ENCODE measurements around the gene GPR157. TPM values are rescaled to one million over a fixed set of nuclear protein-coding genes. Genes with fewer than 3 reads are reported as not detected.
"Not testable (repeated sequence)": the region's sequence is repeated elsewhere in the genome, so short reads cannot be mapped to it uniquely, and the experiment has no call there.

The GPR157 gene
- total RNA-seq, 1 donor from 2014 or later = 49.0 TPM

DNA sequence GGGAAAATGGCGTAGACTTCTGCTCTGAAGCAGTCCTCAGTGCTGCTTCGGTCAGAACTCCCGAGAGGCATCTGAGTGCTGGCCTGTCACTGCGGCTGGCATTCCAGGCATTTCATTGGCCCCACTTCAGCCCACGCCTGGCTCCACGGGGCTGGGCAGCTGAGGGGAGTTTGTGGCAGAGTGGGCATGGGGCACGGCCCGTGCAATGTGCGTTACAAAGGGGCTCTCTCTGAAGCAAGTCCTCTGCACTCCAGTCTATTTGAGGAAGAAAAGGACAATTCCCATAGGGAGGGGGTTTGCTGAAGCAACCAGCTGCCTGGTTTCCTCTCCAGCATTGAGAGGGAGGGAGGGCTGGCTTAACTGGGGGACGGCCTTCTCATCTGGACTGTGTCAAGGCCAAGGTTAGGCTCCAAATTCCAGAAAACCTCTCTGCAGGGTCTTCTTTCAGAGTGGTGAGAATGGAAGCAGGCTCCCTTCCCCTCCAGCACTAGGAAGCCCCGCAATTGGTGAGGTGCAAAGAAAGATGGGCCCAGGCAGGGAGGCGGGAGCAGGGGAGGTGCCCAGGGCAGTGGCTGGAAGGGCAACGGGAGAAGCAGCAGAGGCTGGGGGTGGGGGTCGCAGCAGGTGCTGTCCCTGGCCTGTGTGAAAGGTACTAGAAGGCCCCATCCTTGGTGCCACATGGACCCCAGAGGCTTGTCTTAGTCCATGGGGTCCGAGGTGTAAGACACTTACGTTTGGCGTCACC, 21.1 kb upstream of the GPR157 start:
- DNase-seq (ENCODE audit: missing footprints) (peak; percentile 77), ATAC-seq (peak; percentile 59)
- intact Hi-C loops (cut with DNase I) = no loop called here

- intact Hi-C loops (cut with DNase I) = no loop called here
- DNase-seq (ENCODE audit: missing footprints) (no peak), ATAC-seq (no peak)
These were observed 20.2 kb upstream of the GPR157 start for GRCh38 chr1:9149151-9149550.

- no peak for ATAC-seq
These were observed 17.3 kb upstream of the GPR157 start for GRCh38 chr1:9146156-9146555.

GRCh38 chr1:9145714-9146113, 16.8 kb upstream of the GPR157 start:
- intact Hi-C loops (cut with DNase I) = loop anchor here (2.0 kb wide), 1 partner anchor 21 kb away; no protein-coding TSS in a partner anchor
- no peak for DNase-seq (ENCODE audit: missing footprints)
- ATAC-seq = no peak

More at GRCh38 chr1:9146156-9146555, 17.3 kb upstream of the GPR157 start:
- DNase-seq (ENCODE audit: missing footprints) = no peak
- intact Hi-C loops (cut with DNase I) = no loop called here

- intact Hi-C loops (cut with DNase I) = loop anchor here (2.0 kb wide), 1 partner anchor 22 kb away; no protein-coding TSS in a partner anchor
- ATAC-seq (no peak), DNase-seq (ENCODE audit: missing footprints) (no peak)
These were observed 16.2 kb upstream of the GPR157 start for GRCh38 chr1:9145021-9145668.

- DNase-seq (ENCODE audit: missing footprints); ATAC-seq: not testable (repeated sequence)
- intact Hi-C loops (cut with DNase I) = loop anchor here (2.0 to 5.0 kb wide), 2 partner anchors 22 to 38 kb away; no protein-coding TSS in a partner anchor
These were observed 15.6 kb upstream of the GPR157 start for GRCh38 chr1:9144494-9144893.

GRCh38 chr1:9143250-9143649, 14.3 kb upstream of the GPR157 start:
- no peak for DNase-seq (ENCODE audit: missing footprints)
- intact Hi-C loops (cut with DNase I) = loop anchor here (5.0 kb wide), 1 partner anchor 39 kb away; no protein-coding TSS in a partner anchor

GRCh38 chr1:9139930-9140329, 11.0 kb upstream of the GPR157 start:
- no peak for DNase-seq (ENCODE audit: missing footprints)
- ATAC-seq = no peak
- intact Hi-C loops (cut with DNase I) = loop anchor here (5.0 kb wide), 1 partner anchor 42 kb away; no protein-coding TSS in a partner anchor

More at GRCh38 chr1:9143250-9143649, 14.3 kb upstream of the GPR157 start:
- no peak for ATAC-seq

GRCh38 chr1:9136932-9137331, 8.0 kb upstream of the GPR157 start:
- intact Hi-C loops (cut with DNase I) = no loop called here
- DNase-seq (ENCODE audit: missing footprints) = no peak
- no peak for ATAC-seq

DNA sequence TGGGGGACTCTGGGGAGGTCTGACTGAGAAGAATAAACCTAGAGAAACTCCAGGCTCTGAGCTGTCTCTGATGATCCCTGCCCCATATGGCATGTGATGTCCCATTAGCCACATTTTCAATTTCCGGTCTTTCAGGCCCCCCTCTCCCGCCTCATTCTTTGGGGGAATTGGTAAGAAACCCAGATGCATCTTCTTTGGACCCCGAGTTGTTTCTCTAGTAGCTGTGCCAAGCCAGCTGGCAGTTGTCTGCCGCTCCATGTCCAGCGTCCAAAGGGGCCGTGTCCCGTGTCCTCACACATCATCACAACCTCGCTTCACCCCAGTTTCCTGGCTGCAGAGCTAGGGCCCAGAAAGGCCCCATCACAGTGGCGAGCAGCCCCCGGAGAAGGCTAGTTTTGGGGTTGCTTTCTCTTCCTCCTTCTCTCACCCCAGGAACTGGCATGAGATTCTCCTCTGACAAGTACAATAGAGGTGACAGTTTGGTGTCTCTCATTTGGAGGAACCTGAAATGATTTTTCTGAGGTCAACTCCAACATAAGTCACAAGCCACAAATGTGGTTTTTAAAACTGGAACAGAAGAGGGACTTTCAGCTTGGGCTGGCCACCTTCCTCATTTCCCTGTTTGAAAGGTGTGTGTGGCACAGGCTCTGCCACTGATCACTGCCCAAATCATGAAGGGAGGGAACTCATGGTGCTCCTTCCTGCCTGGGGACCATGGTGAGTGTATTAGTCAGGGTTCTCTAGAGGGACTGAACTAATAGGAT, 6.4 kb upstream of the GPR157 start:
- DNase-seq (ENCODE audit: missing footprints) = no peak

DNA sequence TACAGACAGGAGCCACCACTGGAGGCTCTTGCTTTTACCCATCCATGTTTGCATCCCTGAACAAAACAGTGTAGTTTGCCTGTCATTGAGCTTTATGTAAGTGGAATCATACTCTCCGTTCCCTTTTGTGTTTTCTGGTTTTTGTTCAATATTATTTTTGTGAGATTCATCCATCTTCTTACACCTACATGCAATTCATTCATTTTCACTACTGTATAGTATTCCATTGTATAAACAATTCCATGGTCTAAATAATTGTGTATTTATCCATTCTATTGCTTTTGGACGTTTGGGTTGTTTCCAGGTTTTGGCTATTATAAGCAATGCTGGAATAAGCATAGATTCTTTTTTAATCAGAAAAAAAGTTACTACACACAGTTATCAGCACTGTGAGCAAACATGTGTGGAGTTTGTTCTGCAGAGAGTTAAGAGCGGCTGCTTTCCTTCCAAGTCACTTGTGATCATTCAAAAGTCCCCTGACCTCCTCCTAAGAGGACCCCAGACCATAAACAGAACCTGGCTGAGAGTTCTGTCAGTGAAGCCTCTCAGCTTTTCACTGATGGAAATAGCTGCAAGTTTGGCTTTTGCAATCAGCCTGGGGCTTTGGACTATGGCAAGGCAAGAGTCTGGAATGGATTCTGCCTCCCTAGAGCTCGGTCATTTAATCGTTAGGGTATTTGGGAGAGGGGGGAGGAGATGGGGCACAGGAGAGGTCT, 5.1 kb upstream of the GPR157 start:
- no peak for DNase-seq (ENCODE audit: missing footprints)
- ATAC-seq = no peak
- intact Hi-C loops (cut with DNase I) = no loop called here

More for the DNA sequence above, 6.4 kb upstream of the GPR157 start:
- ATAC-seq = peak; percentile 26
- intact Hi-C loops (cut with DNase I) = no loop called here

DNA sequence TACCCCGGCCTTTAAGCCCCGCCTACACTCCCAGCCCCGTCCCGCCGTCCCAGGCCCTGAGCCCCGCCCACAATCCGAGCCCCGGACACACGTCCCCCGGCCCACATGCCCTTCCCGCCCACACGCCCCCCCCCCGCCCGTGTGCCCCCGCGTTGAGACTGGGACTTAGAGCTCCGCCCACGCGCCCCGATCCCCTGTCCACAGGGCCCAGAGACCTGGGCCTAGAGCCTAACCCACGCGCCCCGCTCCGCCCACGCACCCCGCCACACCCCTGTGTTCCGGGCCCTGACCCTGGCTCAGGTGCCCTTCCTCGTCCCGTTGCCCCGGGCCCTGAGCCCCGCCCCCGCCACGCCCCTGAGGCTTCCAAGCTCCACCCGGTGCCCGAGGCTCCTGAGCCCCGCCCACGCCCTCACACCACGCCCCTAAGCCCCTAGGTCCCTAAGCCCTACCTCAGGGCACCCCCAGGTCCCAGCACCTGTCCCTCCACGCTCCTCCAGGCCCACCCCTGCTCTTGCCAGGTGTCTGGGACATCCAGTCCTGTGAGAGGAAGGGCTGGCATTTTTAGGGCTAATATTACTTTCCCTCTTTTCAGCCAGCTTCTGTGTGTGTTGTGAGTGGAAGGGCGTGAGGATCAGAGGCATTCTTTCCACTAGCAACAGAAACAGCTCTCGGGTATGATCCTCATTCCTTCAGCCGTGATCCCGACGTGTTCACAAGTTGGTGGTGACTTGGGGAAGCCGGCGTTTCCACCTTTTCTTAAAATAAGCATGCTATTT, 552 bp upstream of the GPR157 start:
- ATAC-seq (peak; percentile 76), DNase-seq (ENCODE audit: missing footprints) (peak; percentile 94)
- intact Hi-C loops (cut with DNase I) = loop anchor here (5.0 kb wide), 1 partner anchor 103 kb away; the partner anchor contains the start of gene H6PD

- ATAC-seq (peak; percentile 45), DNase-seq (ENCODE audit: missing footprints) (no peak)
- intact Hi-C loops (cut with DNase I) = loop anchor here (5.0 kb wide), 1 partner anchor 104 kb away; the partner anchor contains the start of gene H6PD
These were observed 759 bp downstream of the GPR157 start for GRCh38 chr1:9128166-9128519.

- no peak for ATAC-seq
- DNase-seq (ENCODE audit: missing footprints) = no peak
- intact Hi-C loops (cut with DNase I) = loop anchor here (5.0 kb wide), 1 partner anchor 105 kb away; the partner anchor contains the start of gene H6PD
These were observed 1.3 kb downstream of the GPR157 start for GRCh38 chr1:9127395-9128165.

DNA sequence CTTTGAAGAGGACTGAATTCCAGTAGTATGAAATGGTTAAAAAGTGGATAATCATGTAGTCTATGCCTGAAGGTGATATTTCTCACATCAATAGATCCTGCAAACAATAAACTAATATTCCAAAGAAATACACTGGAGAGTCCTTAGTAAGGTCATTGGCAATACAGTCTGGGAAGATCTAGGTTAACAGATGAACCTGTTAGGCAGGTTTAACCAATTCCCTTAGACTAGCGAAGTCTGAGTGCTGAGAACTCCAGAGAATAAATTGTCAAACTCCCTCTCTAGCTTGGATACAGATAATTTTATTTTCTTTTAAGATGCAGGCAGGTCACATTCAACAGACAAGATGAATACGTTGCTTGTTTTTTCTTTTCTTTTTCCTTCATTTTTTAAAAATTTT, 2.4 kb downstream of the GPR157 start:
- no peak for ATAC-seq
- intact Hi-C loops (cut with DNase I) = loop anchor here (5.0 kb wide), 1 partner anchor 106 kb away; the partner anchor contains the start of gene H6PD
- no peak for DNase-seq (ENCODE audit: missing footprints)

DNA sequence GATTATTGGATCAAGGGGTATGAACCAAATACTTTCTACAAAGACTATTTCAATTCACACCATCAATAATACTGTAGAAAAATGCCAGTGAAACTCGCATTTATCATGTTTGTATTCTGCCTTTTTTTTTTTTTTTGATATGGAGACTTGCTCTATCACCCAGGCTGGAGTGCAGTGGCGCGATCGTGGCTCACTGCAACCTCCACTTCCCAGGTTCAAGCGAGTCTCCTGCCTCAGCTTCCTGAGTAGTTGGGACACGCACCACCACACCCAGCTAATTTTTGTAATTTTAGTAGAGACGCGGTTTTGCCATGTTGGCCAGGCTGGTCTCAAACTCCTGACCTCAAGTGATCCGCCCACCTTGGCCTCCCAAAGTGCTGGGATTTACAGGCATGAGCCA, 3.1 kb downstream of the GPR157 start:
- not testable (repeated sequence) for ATAC-seq; DNase-seq (ENCODE audit: missing footprints)
- intact Hi-C loops (cut with DNase I) = loop anchor here (5.0 kb wide), 1 partner anchor 106 kb away; the partner anchor contains the start of gene H6PD

DNA sequence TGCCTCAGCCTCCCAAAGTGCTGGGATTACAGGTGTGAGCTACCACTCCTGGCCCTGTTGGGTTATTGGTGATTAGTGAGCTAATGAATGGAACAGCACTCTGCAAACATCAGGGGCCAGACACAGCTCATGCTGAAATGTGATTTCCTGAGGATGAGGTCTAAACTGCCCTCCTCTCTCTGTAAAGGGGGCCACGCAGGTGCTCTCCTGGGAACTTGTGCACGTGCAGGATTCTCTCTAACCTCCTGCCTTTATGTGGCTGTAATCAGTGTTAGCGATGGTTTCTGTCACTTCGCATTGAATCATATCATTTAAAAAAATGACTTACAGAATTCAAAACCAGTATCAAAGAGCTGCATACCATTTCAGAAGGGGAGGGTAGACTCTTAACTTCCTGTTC, 3.6 kb downstream of the GPR157 start:
- DNase-seq (ENCODE audit: missing footprints) (no peak), ATAC-seq (no peak)
- intact Hi-C loops (cut with DNase I) = loop anchor here (5.0 kb wide), 1 partner anchor 107 kb away; the partner anchor contains the start of gene H6PD
